GM18507 (cell line): ENCODE data around the gene TESMIN.

Source experiments
- DNase-seq: peaks from one replicate; pipeline ENCODE4 v3.0.0; 2011; ENCODE audit warnings: low read depth; ENCODE audit not compliant: insufficient read length; ENCODE audit errors: extremely low spot score
- FAIRE-seq: peaks from 2 replicates; lab custom pipeline; 2011; peaks lifted over from hg19 to GRCh38; lab: Jason Lieb, UNC

Gene TESMIN

GRCh38 chr11:68666849-68667248 is 84.5 kb downstream of the TESMIN start:
- FAIRE-seq = no peak
- DNase-seq = no peak

- no peak for DNase-seq
These were observed 85.9 kb downstream of the TESMIN start for GRCh38 chr11:68665436-68665835.

GRCh38 chr11:68664906-68665305 is 86.4 kb downstream of the TESMIN start:
- no peak for DNase-seq
- FAIRE-seq = no peak

More at GRCh38 chr11:68665436-68665835, 85.9 kb downstream of the TESMIN start:
- no peak for FAIRE-seq

- FAIRE-seq (no peak), DNase-seq (no peak)
These were observed 87.2 kb downstream of the TESMIN start for GRCh38 chr11:68664141-68664540.

GRCh38 chr11:68663482-68664010 is 87.8 kb downstream of the TESMIN start:
- FAIRE-seq = no peak
- no peak for DNase-seq

GRCh38 chr11:68661697-68662603 is 89.4 kb downstream of the TESMIN start:
- DNase-seq = no peak
- no peak for FAIRE-seq

GRCh38 chr11:68661014-68661413 is 90.3 kb downstream of the TESMIN start:
- DNase-seq = no peak
- no peak for FAIRE-seq

GRCh38 chr11:68660066-68660810 is 91.1 kb downstream of the TESMIN start:
- no peak for FAIRE-seq
- no peak for DNase-seq

- DNase-seq = no peak
These were observed 92.0 kb downstream of the TESMIN start for GRCh38 chr11:68659158-68659921.

GRCh38 chr11:68658661-68659060 is 92.7 kb downstream of the TESMIN start:
- DNase-seq = no peak

More at GRCh38 chr11:68659158-68659921, 92.0 kb downstream of the TESMIN start:
- no peak for FAIRE-seq

GRCh38 chr11:68658097-68658496 is 93.2 kb downstream of the TESMIN start:
- DNase-seq (no peak), FAIRE-seq (no peak)

More at GRCh38 chr11:68658661-68659060, 92.7 kb downstream of the TESMIN start:
- FAIRE-seq = no peak
